WTC11 (cell line): ENCODE measurements around the gene SNRPA1. TPM values are rescaled to one million over a fixed set of nuclear protein-coding genes. Genes with fewer than 3 reads are reported as not detected.

Source experiments
- CDX4 ChIP-seq: fragments of 250-450 bp; sonication (Bioruptor Pico); IDR thresholded peaks from 2 replicates; pipeline ENCODE4 v1.9.0; 2021; ENCODE audit warnings: moderate library complexity, mild to moderate bottlenecking, inconsistent platforms, borderline replicate concordance
- FOXJ3 ChIP-seq: sonication (generic); formaldehyde crosslinking; IDR thresholded peaks from 2 replicates; pipeline ENCODE4 v1.9.0; 2021; ENCODE audit warnings: missing genetic modification reagents, mild to moderate bottlenecking, borderline replicate concordance
- NR1H2 ChIP-seq: sonication (generic); formaldehyde crosslinking; IDR thresholded peaks from 2 replicates; pipeline ENCODE4 v1.9.0; 2021; ENCODE audit warnings: mild to moderate bottlenecking, moderate library complexity, missing genetic modification reagents
- PREB ChIP-seq: sonication (generic); formaldehyde crosslinking; IDR thresholded peaks from 2 replicates; pipeline ENCODE4 v1.8.1; 2022; ENCODE audit warnings: mild to moderate bottlenecking, missing genetic modification reagents, moderate library complexity, borderline replicate concordance
- USF1 ChIP-seq: sonication (generic); formaldehyde crosslinking; IDR thresholded peaks from 2 replicates; pipeline ENCODE4 v1.8.0; 2022; ENCODE audit warnings: mild to moderate bottlenecking, missing genetic modification reagents
- ZNF121 ChIP-seq: sonication (generic); formaldehyde crosslinking; IDR thresholded peaks from 2 replicates; pipeline ENCODE4 v1.8.0; 2023; ENCODE audit warnings: missing genetic modification reagents
- ZNF532 ChIP-seq: fragments of 250-450 bp; sonication (Bioruptor Pico); IDR thresholded peaks from 2 replicates; pipeline ENCODE4 v1.9.0; 2021; ENCODE audit warnings: mild to moderate bottlenecking, borderline replicate concordance
- total RNA-seq: library from RNA; stranded (reverse); gene quantifications from 3 replicates; pipeline ENCODE4 v1.2.3, GENCODE V29; 2021
- TF ChIP-seq, protein P1 (sequence below): sonication (generic); formaldehyde crosslinking; IDR thresholded peaks from 2 replicates; pipeline ENCODE4 v1.8.1; 2023; ENCODE audit warnings: mild to moderate bottlenecking, missing genetic modification reagents, moderate library complexity
- TF ChIP-seq, protein P2 (sequence below): sonication (generic); formaldehyde crosslinking; IDR thresholded peaks from 2 replicates; pipeline ENCODE4 v1.8.1; 2023; ENCODE audit warnings: mild to moderate bottlenecking, missing genetic modification reagents
- TF ChIP-seq, protein P3 (sequence below): sonication (generic); formaldehyde crosslinking; IDR thresholded peaks from 2 replicates; pipeline ENCODE4 v1.8.0; 2022; ENCODE audit warnings: mild to moderate bottlenecking, missing genetic modification reagents
- TF ChIP-seq, protein P4 (sequence below): sonication (generic); formaldehyde crosslinking; IDR thresholded peaks from 2 replicates; pipeline ENCODE4 v1.8.0; 2022; ENCODE audit warnings: mild to moderate bottlenecking, missing genetic modification reagents
- TF ChIP-seq, protein P5 (sequence below): sonication (generic); formaldehyde crosslinking; IDR thresholded peaks from 2 replicates; pipeline ENCODE4 v1.8.0; 2023; ENCODE audit warnings: missing genetic modification reagents
- TF ChIP-seq, protein P6 (sequence below): fragments of 250-450 bp; sonication (Bioruptor Pico); conservative IDR thresholded peaks from 2 replicates; pipeline ENCODE4 v1.9.0; 2021; ENCODE audit warnings: mild to moderate bottlenecking

Gene SNRPA1
- total RNA-seq, 1 experiment from 2014 or later = 170 TPM

GRCh38 chr15:101242999-101243336 is 52.1 kb downstream of the SNRPA1 start (continued):
- TF ChIP-seq, protein P1, sequence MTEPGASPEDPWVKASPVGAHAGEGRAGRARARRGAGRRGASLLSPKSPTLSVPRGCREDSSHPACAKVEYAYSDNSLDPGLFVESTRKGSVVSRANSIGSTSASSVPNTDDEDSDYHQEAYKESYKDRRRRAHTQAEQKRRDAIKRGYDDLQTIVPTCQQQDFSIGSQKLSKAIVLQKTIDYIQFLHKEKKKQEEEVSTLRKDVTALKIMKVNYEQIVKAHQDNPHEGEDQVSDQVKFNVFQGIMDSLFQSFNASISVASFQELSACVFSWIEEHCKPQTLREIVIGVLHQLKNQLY (CRISPR knock-in tag) = no peak
- TF ChIP-seq, protein P2, sequence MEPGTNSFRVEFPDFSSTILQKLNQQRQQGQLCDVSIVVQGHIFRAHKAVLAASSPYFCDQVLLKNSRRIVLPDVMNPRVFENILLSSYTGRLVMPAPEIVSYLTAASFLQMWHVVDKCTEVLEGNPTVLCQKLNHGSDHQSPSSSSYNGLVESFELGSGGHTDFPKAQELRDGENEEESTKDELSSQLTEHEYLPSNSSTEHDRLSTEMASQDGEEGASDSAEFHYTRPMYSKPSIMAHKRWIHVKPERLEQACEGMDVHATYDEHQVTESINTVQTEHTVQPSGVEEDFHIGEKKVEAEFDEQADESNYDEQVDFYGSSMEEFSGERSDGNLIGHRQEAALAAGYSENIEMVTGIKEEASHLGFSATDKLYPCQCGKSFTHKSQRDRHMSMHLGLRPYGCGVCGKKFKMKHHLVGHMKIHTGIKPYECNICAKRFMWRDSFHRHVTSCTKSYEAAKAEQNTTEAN (CRISPR knock-in tag) = no peak
- TF ChIP-seq, protein P3, sequence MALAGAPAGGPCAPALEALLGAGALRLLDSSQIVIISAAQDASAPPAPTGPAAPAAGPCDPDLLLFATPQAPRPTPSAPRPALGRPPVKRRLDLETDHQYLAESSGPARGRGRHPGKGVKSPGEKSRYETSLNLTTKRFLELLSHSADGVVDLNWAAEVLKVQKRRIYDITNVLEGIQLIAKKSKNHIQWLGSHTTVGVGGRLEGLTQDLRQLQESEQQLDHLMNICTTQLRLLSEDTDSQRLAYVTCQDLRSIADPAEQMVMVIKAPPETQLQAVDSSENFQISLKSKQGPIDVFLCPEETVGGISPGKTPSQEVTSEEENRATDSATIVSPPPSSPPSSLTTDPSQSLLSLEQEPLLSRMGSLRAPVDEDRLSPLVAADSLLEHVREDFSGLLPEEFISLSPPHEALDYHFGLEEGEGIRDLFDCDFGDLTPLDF (CRISPR knock-in tag) = no peak
- TF ChIP-seq, protein P4, sequence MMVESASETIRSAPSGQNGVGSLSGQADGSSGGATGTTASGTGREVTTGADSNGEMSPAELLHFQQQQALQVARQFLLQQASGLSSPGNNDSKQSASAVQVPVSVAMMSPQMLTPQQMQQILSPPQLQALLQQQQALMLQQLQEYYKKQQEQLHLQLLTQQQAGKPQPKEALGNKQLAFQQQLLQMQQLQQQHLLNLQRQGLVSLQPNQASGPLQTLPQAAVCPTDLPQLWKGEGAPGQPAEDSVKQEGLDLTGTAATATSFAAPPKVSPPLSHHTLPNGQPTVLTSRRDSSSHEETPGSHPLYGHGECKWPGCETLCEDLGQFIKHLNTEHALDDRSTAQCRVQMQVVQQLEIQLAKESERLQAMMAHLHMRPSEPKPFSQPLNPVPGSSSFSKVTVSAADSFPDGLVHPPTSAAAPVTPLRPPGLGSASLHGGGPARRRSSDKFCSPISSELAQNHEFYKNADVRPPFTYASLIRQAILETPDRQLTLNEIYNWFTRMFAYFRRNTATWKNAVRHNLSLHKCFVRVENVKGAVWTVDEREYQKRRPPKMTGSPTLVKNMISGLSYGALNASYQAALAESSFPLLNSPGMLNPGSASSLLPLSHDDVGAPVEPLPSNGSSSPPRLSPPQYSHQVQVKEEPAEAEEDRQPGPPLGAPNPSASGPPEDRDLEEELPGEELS = no peak
- TF ChIP-seq PREB = no peak
- TF ChIP-seq ZNF121 = no peak
- TF ChIP-seq USF1 (CRISPR knock-in tag) = no peak
- TF ChIP-seq ZNF532 = no peak
- no peak for TF ChIP-seq FOXJ3 (CRISPR knock-in tag)
- TF ChIP-seq, protein P5, sequence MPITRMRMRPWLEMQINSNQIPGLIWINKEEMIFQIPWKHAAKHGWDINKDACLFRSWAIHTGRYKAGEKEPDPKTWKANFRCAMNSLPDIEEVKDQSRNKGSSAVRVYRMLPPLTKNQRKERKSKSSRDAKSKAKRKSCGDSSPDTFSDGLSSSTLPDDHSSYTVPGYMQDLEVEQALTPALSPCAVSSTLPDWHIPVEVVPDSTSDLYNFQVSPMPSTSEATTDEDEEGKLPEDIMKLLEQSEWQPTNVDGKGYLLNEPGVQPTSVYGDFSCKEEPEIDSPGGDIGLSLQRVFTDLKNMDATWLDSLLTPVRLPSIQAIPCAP (CRISPR knock-in tag) = no peak
- no peak for TF ChIP-seq CDX4
- TF ChIP-seq, protein P6, sequence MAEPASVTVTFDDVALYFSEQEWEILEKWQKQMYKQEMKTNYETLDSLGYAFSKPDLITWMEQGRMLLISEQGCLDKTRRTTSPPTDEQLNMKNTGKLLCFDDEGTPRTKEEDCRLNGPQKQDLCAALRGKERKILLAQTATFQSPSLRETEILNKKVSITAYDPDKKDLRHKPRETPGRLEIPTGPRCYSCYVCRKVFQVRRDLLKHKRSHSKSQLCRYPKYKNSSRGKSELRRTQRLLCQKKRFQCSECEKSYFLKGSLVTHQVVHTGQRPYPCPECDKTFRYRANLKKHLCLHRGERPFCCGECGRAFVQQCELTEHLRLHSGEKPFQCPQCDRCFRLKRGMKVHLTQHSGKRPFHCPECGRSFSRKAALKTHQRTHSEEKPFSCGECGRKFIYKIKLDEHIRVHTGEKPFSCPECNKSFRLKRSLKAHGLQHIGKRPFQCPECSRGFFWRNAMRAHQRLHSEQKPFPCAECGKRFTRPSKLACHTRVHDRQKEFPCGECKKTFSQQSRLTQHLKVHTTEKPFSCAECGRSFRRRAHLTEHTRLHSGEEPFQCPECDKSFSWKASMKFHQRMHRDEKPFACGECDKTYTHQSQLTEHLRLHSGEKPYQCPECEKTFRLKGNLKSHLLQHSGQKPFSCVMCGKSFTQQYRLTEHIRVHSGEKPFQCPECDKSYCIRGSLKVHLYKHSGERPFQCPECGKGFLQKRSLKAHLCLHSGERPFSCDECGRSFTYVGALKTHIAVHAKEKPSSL (CRISPR knock-in tag) = no peak
- no peak for TF ChIP-seq NR1H2 (CRISPR knock-in tag)
